HG02870 (cell line): Measurements from ENCODE around the gene RIPOR2.
"Not testable (repeated sequence)": the region's sequence is repeated elsewhere in the genome, so short reads cannot be mapped to it uniquely, and the experiment has no call there.

Experiments
- ATAC-seq: cut with Tn5 transposase; IDR thresholded peaks from one replicate; pipeline ENCODE4 v1.9.1; 2021; ENCODE audit warnings: mild to moderate bottlenecking, moderate library complexity; ENCODE audit not compliant: unreplicated experiment

The RIPOR2 gene

DNA sequence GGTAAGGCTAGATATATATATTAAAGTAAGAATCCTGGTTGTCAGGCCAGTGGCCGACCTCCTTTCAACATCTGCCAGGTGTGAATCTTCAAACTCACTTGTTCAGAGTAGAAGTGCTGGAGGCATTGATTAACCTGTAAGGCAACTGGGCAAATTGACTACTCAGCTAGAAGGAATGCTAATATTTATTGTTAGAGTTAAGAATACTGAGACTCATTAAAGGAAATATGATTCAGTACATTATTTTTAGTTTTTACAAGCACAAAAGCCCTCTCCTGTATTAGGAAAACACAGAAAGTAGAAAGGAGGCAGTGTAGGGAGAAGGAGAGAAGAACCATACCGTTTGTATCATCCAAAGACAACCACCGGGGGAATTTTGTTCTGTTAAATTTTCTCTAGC is 53.5 kb downstream of the RIPOR2 start:
- no peak for ATAC-seq

DNA sequence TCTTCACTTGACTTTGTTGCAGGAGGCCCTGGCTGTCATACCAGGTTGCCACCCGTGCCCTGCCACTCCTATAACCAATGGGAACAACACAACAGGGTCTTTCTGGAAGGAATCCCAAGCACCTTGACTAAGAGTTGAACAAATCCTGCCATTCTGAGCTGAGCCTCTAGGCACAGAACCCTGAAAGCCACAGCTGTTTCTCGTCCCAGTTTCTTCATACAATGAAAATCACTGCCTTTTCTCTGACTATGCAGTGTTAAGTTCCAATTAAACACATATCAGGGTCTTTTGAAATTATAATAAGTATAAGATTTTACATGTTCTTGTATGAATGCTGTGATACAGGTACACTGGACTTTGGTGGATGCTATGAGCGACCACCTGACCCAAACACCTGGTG is 54.4 kb downstream of the RIPOR2 start:
- ATAC-seq = no peak

DNA sequence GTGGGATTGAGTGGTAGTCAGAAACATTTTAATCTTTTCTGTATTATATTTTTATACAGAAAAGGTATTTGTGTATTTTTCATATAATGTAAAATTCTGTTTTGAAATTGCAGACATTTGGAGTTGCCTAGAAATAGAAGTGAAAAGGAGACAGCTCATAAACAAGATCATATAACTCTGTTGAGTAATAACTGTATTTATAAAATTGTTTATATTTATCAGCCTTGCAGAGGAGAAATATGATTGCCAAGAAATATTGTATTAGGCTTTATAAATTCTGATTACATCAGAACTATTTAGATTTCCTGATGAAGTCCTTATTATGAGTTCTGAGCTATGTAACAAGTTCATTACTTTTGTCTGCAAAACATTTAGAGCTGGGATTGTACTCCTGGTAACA is 55.3 kb downstream of the RIPOR2 start:
- no peak for ATAC-seq

DNA sequence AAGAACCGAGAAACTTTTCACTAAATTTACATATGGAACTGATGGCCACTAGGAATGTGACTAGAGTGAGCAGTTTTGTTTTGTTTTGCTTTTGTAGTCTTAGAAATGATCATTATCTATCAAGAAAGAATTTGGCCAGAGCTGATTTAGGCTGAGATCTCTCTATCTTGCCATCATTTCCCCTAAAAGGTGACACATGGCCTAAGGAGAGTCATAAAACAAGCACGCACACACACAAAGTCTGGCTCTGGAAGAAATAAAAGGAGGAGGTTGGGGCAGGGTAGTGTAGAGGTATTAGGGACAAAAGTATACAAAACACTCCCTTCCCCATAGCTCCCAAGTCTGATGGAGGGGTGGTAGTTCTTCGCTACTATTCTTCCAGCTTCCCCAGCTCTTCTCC is 56.4 kb downstream of the RIPOR2 start:
- ATAC-seq = no peak

DNA sequence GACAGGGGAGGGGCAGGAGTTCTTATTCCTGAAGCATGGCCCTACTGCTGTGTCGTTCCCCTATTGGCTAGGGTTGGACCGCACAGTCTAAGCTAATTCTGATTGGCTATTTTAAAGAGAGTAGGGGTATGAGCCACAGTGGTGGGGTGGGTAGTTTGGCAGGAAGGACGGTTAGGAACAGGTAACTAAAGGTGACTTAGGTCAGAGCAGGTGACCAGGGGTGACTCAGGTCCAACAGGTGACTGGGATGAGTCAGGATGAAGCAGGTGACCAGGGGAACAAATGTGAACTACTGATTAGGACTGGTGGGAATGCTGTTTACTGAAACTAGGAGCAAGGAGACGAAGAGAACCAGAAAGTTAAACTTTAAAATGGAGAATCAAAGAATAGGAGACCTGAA is 58.0 kb downstream of the RIPOR2 start:
- not testable (repeated sequence) for ATAC-seq

DNA sequence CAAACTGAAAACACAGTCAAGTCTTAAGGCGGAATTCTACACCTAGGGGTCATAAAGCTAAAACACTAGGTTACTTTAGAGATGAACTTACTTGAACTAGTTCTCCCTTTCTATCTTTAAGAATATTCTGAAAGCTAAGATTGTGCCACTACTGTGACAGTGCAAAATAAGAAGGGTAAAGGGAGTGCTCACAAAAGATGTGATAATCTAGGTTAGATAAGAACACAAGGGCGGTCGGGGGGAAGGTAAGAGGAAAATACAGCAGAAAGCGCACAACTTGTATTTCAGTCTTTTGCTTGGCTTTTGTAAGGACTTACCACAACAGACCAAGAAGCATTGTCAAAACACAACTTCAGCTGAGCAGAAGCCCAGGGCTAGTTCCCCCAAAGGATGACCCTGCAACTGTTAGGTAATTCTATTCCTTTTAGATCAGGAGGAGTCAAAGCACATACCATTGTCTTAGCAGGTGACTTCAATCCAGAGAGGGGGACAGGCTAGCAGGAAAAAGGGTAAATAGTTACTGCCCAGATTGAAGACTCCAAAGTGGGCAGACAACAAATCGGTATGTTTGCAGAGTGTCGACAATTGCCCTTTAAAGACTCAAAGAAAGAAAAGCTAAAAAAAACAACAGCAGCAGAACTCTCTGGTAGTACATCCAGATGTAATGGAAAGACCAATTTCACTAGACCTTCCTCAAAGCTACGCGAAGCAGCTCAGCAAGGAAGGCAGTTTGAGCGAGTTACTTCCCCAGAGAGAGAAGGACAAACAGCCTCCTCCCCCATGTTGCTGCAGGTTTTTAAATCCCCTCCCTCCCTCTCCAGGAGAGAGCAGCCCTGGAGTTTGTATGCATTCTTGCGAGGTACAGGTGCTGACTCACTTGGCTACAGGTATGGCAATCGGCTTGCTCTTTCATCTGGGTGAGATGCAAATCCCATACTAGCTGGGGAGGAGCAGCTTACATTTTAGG is 59.0 kb downstream of the RIPOR2 start:
- ATAC-seq = no peak

DNA sequence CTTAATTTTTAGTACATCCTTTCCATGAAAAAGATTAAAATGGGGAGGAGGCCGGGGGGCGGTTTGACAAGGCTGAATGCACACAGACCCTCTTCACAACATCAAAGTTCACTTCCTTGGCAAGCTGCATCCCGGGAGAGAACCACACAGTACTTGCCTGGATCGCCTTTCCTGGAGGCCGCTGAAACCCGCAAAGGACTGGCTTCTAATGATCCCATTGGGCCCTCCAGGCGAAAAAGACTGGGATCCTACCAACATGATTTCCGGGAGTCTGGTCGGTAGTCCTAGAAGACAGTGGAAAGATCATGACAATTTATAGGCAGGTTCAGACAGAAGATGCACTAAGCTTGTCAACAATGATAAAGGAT is 60.2 kb downstream of the RIPOR2 start:
- no peak for ATAC-seq

DNA sequence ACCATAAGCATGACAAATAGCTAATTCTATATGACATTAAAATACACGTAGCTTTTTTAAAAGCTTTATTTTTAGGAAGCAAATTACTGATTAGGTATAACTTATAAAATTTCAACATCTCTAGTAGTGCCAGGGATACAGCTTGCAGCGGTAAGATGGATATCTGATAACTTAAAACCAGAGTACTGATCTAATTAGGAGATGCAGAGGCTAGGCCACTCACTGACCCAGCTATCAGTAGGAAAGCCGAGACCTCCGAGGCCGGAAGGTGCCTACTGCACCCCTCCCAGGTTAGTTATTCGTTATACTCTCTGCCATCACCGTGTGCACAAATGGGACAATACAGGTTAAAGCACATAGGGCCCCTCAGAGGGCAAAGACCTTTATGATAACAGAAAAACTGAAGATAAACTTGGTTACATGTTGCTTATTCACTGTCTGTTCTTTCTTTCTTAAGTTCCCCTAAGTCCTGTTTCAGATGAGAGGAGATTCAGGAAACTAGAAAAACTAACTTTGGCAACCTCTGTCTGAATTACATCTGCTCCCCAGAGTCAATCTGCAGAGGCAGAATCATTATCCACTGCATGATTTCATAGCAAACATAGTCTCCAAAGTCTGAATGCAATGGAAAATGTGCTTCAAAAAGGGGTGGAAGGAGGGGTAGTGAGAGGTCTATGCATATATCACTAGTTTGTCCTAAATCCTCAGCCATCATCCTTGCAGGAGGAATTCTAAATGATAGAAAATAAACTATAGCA is 60.8 kb downstream of the RIPOR2 start:
- ATAC-seq = no peak

DNA sequence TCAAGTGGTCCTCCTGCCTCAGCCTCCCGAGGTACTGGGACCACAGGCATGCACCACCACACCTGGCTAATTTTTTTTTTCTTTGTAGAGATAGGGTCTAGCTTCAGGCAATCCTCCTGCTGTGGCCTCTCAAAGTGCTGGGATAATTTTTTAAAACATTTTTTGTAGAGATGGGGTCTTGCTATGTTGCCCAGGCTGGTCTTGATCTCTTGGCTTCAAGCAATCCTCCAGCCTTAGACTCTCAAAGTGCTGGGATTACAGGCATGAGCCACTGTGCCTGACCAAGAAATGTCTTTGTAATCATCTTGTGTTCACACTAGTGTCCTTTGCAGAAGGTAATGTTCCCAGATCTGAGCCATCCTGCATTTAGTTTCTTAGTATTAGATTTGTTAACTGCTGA is 61.6 kb downstream of the RIPOR2 start:
- ATAC-seq = no peak

DNA sequence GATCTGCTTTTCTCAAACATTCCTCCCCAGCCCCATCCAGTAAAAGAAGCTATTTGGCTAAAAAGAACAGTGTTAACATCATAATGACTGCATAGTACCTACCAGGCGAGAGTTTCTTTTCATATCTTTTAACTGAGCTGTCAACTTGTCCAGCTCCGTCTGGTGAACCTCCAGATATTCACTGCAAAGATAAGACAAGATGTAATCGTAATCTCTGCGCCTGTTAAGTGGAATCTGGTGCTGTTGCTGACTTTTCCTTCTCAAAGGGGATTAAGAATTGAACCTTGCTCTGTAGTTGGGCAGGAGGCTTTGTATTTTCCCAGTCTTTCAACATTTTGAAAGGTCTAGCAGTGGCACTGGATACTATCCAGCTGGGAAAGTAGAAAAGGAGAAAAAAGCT is 63.0 kb downstream of the RIPOR2 start:
- no peak for ATAC-seq

DNA sequence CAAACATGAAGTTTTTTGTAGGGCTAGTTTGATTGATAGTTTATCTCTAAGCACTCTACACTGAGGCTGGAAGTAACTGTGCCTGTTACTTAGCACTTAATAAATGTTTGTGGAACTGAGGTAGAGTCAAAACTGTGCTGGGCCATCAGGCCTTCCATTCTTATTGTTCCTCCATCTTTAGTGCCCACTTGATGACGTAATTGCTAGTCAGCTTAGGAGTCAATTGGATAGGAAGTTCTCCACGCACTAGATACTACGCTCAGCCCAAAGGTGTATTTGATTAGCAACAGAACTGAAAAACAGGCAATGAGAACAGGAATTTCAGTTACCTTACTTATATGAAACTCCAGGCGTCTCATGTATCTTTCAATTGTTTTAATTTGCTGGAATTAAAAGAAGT is 67.0 kb downstream of the RIPOR2 start:
- no peak for ATAC-seq

DNA sequence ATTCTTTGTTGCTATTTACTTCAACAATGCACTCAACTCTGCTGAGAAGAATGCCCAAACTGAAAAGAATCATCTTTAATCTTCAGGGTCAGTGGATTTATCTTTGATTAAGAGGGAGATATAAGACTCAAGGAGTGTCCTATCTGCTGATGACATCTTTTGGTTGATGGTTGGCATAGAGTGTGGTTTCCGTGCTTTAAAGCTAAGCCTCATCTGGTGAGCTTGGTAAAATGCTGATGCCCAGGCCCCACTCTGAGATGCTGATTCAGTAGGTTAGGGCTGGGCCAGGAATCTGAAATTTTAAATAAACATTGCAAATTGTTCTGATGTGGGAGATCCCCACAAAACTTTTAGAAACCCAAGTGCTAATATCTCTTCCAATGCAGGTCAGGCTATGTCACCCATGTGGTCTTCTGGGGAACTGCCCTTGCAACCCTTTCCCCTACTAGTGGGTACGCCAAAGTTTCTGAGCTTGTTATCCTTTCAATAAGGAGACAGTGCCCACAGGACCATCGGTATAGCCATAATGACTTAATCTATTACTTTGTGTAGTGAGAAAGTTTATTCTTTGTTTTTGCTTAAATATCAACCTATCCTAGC is 68.6 kb downstream of the RIPOR2 start:
- ATAC-seq = no peak

DNA sequence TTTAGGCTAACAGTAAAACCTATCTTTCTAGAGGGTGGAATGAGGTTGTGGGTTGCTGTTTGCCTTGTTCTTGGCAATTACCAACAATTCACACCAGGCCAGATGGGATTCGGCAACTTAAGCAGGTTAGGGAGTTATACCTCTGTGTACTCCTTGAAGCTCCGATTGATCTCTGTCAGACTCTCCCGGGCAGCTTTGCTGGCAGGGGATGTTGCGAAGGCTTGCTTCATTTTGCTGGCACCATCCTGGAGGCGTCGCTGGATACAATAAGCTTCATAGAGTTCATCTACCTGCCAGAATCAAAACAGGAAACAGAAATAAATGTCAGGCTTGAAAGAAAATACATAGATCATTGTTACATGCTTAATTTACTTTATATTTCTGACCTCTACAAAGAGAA is 70.6 kb downstream of the RIPOR2 start:
- no peak for ATAC-seq

DNA sequence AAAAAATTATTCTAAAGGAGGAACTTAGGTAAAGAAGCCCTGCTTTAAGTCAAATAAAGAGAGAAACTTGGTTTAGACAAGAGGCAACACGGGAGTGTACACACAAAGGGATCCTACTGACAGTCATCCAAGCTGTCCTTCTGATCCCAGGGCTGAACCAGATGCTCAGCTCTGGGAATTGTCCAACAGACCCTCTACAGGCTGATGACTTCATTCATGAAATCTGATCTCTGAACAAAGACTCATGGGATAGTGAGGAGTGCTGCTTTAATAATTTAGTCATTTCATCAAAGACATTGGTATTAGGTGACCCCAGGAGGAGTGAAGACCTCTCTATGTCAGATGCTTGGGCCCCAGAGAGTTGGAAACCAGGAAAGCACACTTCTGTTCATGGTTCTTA is 71.4 kb downstream of the RIPOR2 start:
- ATAC-seq = no peak

DNA sequence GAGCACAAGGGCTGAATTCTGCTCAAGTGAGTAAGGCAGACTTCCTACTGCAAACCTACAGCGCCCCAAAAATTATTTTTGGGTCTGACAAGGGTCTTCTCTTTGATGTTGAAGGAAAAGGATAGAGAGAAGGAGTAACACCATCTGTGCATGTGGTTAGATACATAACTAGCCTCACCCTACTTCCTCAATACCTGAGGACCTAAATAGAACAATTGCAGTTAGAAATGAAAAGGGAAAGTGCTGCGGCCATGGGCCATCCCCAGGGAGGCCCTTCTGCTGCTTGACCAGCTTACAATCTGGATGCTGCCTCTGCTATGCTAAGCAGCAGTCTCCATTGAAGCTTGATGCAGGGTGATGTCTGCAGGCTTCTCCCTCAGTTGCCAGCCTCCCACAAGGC is 73.8 kb downstream of the RIPOR2 start:
- ATAC-seq = no peak

DNA sequence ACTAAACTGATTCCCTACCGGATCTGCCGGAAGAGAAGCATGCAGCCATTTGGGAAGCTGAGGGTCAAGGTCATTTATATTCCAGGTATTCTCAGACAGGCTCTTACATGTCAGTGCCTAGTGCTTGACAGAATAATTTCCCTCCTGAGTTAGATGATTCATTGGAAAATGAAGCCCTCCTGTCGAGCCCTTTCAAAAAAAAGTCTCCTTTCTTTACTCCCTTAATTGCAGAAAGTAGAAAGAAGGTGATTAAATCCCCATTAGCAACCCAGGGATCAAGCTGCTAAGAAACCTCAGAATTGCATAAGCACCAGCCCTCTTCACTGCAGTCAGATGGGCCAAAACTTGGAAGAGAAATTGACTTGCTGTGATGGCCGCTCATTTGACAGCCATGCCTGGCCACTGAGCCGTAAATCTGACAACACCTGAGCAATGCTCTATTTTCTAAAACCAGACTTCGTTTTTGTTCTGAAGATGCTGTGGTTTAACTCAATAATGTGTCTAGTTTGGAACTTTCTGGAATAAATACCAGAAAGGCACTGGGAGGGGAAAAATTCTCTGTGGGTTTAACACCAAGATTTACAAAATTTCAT is 76.1 kb downstream of the RIPOR2 start:
- no peak for ATAC-seq

DNA sequence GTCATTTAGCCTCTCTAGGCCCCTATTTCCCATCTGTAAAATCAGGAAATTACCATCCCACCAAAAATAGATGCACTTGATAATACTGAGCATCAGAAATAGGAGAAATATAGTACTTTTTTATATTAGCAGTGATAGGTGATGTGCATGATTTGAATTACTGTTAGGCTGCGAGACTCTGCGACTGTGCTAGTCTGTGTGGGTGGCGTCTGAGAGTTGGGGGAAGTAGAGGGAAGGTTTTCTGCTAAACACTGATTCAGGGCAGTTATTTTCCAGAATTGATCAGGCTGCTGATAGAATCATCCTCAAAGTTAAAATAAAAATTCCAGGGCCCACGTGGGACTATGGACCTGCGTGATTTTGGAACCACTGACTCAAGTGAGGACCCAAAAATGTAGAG is 76.6 kb downstream of the RIPOR2 start:
- no peak for ATAC-seq

DNA sequence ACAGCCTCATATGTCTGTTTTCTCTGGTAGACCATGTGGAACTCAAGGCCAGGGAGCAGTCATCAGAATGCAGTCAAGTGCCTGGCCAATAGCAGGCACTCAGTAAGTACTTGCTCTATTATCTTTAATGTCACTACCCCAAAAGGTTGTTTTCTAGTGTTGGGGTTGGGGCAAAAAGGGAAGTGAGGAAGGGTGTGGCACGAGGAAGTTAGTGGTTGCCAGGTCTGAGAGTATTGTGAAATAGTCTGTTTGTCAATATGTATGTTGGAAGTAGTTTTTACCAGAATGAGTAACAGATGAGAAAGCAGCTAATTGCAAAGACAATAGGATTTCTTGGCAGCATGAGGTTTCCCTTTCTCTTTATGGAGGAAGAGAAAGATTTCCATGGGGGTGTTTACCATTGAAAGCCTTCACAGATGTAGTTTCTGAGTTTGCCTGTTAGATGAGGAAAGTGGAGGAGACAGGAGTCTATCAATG is 77.5 kb downstream of the RIPOR2 start:
- peak; percentile 63 for ATAC-seq

DNA sequence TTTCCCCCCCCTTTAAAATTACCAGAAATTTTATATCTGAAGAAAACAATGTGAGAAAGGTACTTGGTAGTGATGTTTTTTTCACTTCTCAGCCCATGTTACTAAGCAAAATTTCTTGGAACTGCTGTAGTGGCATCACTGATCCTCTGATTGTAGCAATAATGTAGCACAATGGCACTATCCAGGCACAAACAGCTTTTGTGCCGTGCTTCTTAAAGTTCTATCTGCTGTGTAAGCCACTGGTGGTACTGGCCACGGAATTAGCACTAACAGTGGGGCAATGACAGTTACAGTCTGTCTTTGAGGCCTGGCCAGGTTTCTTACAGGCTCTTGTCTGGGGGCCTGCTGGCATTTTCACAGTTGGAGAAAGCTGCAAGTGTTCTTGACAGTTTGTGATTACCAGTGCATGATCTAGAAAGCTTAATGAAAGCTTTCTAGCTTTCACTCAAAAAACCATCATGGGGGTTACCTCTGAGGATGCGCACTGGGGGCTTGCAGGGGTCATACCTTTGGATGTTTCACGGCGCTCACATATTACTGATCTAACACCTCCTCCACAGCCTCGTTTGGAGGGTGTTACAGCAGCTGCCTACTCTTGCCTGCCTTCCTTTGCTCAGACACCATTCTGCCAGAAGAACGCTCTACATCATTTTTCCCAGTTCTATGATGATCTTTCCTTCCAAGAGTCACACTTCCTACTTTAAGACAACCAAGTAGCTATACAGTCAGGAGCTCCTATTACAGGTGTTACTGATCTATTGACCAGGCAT is 78.7 kb downstream of the RIPOR2 start:
- no peak for ATAC-seq

DNA sequence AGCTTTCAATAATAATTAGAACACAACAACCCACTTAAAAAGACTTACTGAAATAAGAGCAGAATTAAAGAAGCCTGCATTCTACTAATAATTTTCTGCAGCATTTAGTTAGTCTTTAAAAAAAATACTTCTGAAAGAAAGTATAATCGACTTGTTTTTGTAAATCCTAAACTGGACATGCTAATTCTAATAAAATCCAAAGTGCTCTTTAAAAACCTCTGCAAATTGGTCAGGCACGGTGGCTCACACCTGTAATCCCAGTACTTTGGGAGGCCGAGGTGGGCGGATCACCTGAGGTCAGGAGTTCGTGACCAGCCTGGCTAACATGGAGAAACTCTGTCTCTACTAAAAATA is 79.5 kb downstream of the RIPOR2 start:
- no peak for ATAC-seq
